CD4-positive, alpha-beta memory T cell (primary cell): ENCODE data around the gene OXLD1. TPM values are rescaled to one million over a fixed set of nuclear protein-coding genes. Genes with fewer than 3 reads are reported as not detected.

ENCODE experiments used
- CTCF ChIA-PET: fragments of 350-600 bp; sonication (Branson Sonifier 250); formaldehyde crosslinking; loops from one replicate; lab custom pipeline; 2021; ENCODE audit warnings: inconsistent platforms; ENCODE audit not compliant: partially characterized antibody; lab: Charles Lee
- POLR2A ChIA-PET: fragments of 350-600 bp; sonication (Branson Sonifier 250); formaldehyde crosslinking; loops from one replicate; lab custom pipeline; 2021; ENCODE audit not compliant: partially characterized antibody; lab: Charles Lee
- DNase-seq, 5 donors: peaks; one replicate each; pipeline versions ENCODE4 v3.0.0 to v3.0.0-alpha.2; 2020 to 2022; ENCODE audit warnings: mixed read lengths in 1 of 5
- H3K27ac ChIP-seq: one replicate; pipeline ENCODE4 v1.7.0; 2013; ENCODE audit warnings: low read depth, low read length
- H3K27me3 ChIP-seq: 2 replicates; pipeline ENCODE4 v1.7.0; 2013; ENCODE audit warnings: mild to moderate bottlenecking, low read length, moderate library complexity; ENCODE audit not compliant: insufficient read depth
- H3K36me3 ChIP-seq: 2 replicates; pipeline ENCODE4 v1.7.0; 2013; ENCODE audit warnings: mild to moderate bottlenecking, low read length, moderate library complexity; ENCODE audit not compliant: insufficient read depth
- H3K4me1 ChIP-seq: 2 replicates; pipeline ENCODE4 v1.7.0; 2013; ENCODE audit warnings: mild to moderate bottlenecking, low read length, moderate library complexity; ENCODE audit not compliant: insufficient read depth
- H3K4me3 ChIP-seq, 2 donors: one replicate each; pipeline ENCODE4 v1.7.0; 2013; ENCODE audit warnings: low read length in 2 of 2, mild to moderate bottlenecking in 1 of 2
- H3K9me3 ChIP-seq, 2 donors: one replicate each; pipeline ENCODE4 v1.7.0; 2013; ENCODE audit warnings: low read length in 2 of 2, control low read depth in 1 of 2; ENCODE audit not compliant: control insufficient read depth in 1 of 2
- H3K27ac Mint-ChIP-seq, 7 donors: one replicate each; pipeline ENCODE4 v1.8.0; 2020 to 2021; ENCODE audit warnings: mixed read lengths in 7 of 7, mild to moderate bottlenecking in 6 of 7, inconsistent platforms in 3 of 7, moderate library complexity in 3 of 7
- H3K27me3 Mint-ChIP-seq, 2 donors: one replicate each; pipeline ENCODE4 v1.8.0; 2020 to 2021; ENCODE audit warnings: mixed read lengths in 2 of 2
- H3K36me3 Mint-ChIP-seq, 2 donors: one replicate each; pipeline ENCODE4 v1.8.0; 2020 to 2021; ENCODE audit warnings: mixed read lengths in 2 of 2, inconsistent platforms in 1 of 2, mild to moderate bottlenecking in 1 of 2
- H3K4me1 Mint-ChIP-seq, 4 donors: one replicate each; pipeline ENCODE4 v1.8.0; 2020 to 2021; ENCODE audit warnings: mixed read lengths in 4 of 4, mild to moderate bottlenecking in 1 of 4
- H3K4me3 Mint-ChIP-seq, 8 donors: one replicate each; pipeline ENCODE4 v1.8.0; 2020 to 2021; ENCODE audit warnings: mixed read lengths in 8 of 8, mild to moderate bottlenecking in 7 of 8, moderate library complexity in 6 of 8, inconsistent platforms in 3 of 8
- H3K9me3 Mint-ChIP-seq, 8 donors: one replicate each; pipeline ENCODE4 v1.8.0; 2020 to 2021; ENCODE audit warnings: mixed read lengths in 8 of 8, mild to moderate bottlenecking in 5 of 8, inconsistent platforms in 3 of 8, moderate library complexity in 1 of 8
- intact Hi-C: fragments of 100-400 bp; cut with micrococcal nuclease; formaldehyde crosslinking; loops from one replicate; pipeline ENCODE4 v1.15.1; 2023
- polyA plus RNA-seq, 2 donors: library from polyadenylated mRNA; unstranded; fragments of 300-500 nt; fragmentation: Illumina TruSeq; gene quantifications; one replicate each; pipeline ENCODE4 v1.2.3, GENCODE V29; 2021
- total RNA-seq, 2 experiments: library from RNA; stranded (reverse); gene quantifications; one replicate each; pipeline ENCODE4 v1.2.3, GENCODE V29; 2021

Gene OXLD1
- total and polyA plus RNA-seq, 4 experiments from 2014 or later: 52.5 to 83.2 (median 64.8) TPM

GRCh38 chr17:81688616-81689015, 22.2 kb upstream of the OXLD1 start:
- intact Hi-C loops: no loop called here
- Histone ChIP-seq H3K4me3 (no peak overlapping the region), H3K9me3 (no peaks in the 10 kb centered on the region), H3K36me3 (peaks cover 63% of the 10 kb centered on the region), H3K4me1 (peaks cover 23% of the 10 kb centered on the region), H3K27me3 (no peaks in the 10 kb centered on the region), H3K27ac (no peak overlapping the region)
- POLR2A ChIA-PET: no interaction called here
- H3K4me3 Mint-ChIP-seq: no peak overlapping the region
- H3K4me1 Mint-ChIP-seq: peaks cover 15 to 39% (median 18%) of the 10 kb centered on the region in 4 donors
- DNase-seq: no peak
- no peaks in the 10 kb centered on the region for H3K27me3 Mint-ChIP-seq
- H3K9me3 Mint-ChIP-seq: peaks cover 0 to 2% (median 0%) of the 10 kb centered on the region in 8 donors
- peaks cover 22 to 55% of the 10 kb centered on the region in 2 donors for H3K36me3 Mint-ChIP-seq
- CTCF ChIA-PET: no interaction called here
- H3K27ac Mint-ChIP-seq: peak overlapping the region in 2 of 7 donors; percentile 17 to 68

DNA sequence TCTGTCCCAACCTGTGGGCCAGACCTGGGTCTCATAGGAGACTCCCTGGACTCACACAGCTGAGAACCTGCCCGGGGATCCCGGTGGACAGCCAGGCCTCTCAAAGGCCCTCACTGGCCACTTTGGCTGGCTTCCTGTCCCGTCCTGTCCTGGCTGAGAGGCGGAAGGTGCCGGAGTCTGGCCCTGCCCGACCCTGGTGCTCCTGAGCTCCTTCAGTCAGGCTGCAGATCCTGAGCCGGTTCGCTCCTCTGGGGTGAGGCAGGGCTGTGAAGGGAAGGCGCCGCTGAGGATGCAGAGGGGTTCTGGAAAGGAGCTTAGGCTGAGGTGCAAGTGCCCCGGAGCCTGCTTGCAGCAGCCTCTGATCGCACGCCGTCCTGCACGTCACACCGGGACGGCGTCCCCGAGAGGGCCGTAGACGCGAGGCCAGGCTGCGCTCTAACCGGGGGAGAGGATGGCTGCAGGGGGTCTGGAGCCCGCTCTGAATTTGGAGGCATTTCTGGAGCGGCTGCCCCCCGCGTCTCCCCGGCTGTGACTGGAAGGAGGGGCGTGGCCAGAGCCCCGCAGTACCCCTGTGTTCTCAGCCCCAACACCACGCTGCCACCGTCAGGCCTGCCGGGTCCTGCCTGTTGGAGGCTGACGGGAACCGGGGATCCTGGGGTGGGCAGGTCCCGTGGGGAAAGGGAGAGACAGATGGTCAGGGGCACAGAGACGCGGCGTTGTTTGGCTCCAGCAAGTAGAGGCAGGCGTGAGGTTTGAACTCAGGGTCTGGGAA, 21.6 kb upstream of the OXLD1 start:
- Histone ChIP-seq H3K9me3 (no peaks in the 10 kb centered on the region), H3K27ac (no peak overlapping the region), H3K4me1 (peaks cover 25% of the 10 kb centered on the region), H3K36me3 (peaks cover 62% of the 10 kb centered on the region), H3K27me3 (no peaks in the 10 kb centered on the region), H3K4me3 (no peak overlapping the region)
- Mint-ChIP-seq H3K36me3 (peaks cover 22 to 57% of the 10 kb centered on the region in 2 donors), H3K9me3 (peaks cover 0 to 3% (median 0%) of the 10 kb centered on the region in 8 donors), H3K27ac (peak overlapping the region in 3 of 7 donors; percentile 35 to 60 (median 60)), H3K4me1 (peaks cover 16 to 44% (median 22%) of the 10 kb centered on the region in 4 donors), H3K27me3 (no peaks in the 10 kb centered on the region), H3K4me3 (peak overlapping the region in 1 of 8 donors; percentile 39)
- DNase-seq: no peak
- CTCF ChIA-PET: interaction anchor here (0.9 kb wide), 1 partner anchor 12 kb away, joined by 3 read pairs; no protein-coding TSS in a partner anchor
- POLR2A ChIA-PET: interaction anchor here (1.0 kb wide), 1 partner anchor 8 kb away, joined by 4 read pairs; no protein-coding TSS in a partner anchor
- intact Hi-C loops: no loop called here

DNA sequence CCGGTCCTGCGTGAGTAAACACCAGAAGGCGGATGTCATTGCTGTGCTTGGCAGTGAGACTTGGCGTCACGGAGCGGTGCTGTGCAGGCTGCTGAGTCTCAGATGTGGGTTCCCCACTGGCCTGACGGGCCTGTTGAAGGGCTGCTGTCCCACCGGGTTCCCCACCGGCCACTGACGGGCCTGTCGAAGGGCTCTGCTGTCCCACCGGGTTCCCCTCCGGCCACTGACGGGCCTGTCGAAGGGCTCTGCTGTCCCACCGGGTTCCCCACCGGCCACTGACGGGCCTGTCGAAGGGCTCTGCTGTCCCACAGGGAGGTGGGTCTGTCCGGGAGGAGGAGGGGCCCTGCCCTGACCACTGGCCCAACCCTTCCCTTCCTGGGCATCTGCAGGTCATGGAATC, 20.2 kb upstream of the OXLD1 start:
- no peaks in the 10 kb centered on the region for H3K9me3 ChIP-seq
- peaks cover 20 to 56% (median 27%) of the 10 kb centered on the region in 4 donors for H3K4me1 Mint-ChIP-seq
- H3K4me3 ChIP-seq: no peak overlapping the region
- peaks cover 31% of the 10 kb centered on the region for H3K4me1 ChIP-seq
- H3K9me3 Mint-ChIP-seq: peaks cover 0 to 3% (median 0%) of the 10 kb centered on the region in 8 donors
- no peaks in the 10 kb centered on the region for H3K27me3 ChIP-seq
- no peaks in the 10 kb centered on the region for H3K27me3 Mint-ChIP-seq
- H3K27ac Mint-ChIP-seq: peak overlapping the region in 3 of 7 donors; percentile 22 to 74 (median 30)
- intact Hi-C loops: no loop called here
- POLR2A ChIA-PET: no interaction called here
- H3K36me3 Mint-ChIP-seq: peaks cover 14 to 52% of the 10 kb centered on the region in 2 donors
- peak overlapping the region in 1 of 8 donors; percentile 42 for H3K4me3 Mint-ChIP-seq
- CTCF ChIA-PET: no interaction called here
- no peak for DNase-seq
- H3K27ac ChIP-seq: no peak overlapping the region
- H3K36me3 ChIP-seq: peaks cover 55% of the 10 kb centered on the region

DNA sequence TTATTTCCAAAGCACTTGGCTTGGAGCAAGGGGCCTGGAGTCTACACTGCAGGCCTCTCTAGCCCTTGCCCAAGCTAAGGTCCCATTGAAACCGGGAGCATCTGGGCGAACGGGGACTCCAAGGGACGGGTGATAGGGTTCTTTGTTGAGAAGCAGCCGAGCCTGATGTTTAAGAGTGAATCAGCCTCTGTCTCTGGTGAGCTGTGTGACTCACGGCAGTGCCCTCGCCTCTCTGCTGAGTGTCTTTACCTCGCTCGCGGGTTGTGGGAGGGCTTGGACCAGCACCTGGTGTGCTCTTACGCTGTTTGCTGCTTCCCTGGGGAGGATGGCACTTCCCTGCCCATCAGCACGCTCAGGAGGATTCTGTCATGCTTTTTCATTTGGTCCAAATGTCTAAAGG, 18.7 kb upstream of the OXLD1 start:
- peaks cover 14 to 49% of the 10 kb centered on the region in 2 donors for H3K36me3 Mint-ChIP-seq
- peaks cover 0 to 3% (median 0%) of the 10 kb centered on the region in 8 donors for H3K9me3 Mint-ChIP-seq
- CTCF ChIA-PET: interaction anchor here (1.3 kb wide), 1 partner anchor 10 kb away, joined by 5 read pairs; no protein-coding TSS in a partner anchor
- POLR2A ChIA-PET: interaction anchor here (1.0 to 4.0 kb wide), 8 partner anchors 10 to 176 kb away, joined by 3 to 67 read pairs (median 4); partner anchors contain the start of genes CCDC137, MRPL12, OXLD1 and P4HB
- peaks cover 31% of the 10 kb centered on the region for H3K4me1 ChIP-seq
- intact Hi-C loops: no loop called here
- peak overlapping the region; percentile 80 to 93 for H3K4me3 ChIP-seq
- no peaks in the 10 kb centered on the region for H3K9me3 ChIP-seq
- DNase-seq: peak in 1 of 5 donors; percentile 53
- H3K27me3 Mint-ChIP-seq: no peaks in the 10 kb centered on the region
- peaks cover 20 to 59% (median 27%) of the 10 kb centered on the region in 4 donors for H3K4me1 Mint-ChIP-seq
- H3K4me3 Mint-ChIP-seq: peak overlapping the region; percentile 83 to 94 (median 84)
- peak overlapping the region in 6 of 7 donors; percentile 78 to 93 (median 85) for H3K27ac Mint-ChIP-seq
- peaks cover 41% of the 10 kb centered on the region for H3K36me3 ChIP-seq
- peak overlapping the region; percentile 83 for H3K27ac ChIP-seq
- H3K27me3 ChIP-seq: no peaks in the 10 kb centered on the region

DNA sequence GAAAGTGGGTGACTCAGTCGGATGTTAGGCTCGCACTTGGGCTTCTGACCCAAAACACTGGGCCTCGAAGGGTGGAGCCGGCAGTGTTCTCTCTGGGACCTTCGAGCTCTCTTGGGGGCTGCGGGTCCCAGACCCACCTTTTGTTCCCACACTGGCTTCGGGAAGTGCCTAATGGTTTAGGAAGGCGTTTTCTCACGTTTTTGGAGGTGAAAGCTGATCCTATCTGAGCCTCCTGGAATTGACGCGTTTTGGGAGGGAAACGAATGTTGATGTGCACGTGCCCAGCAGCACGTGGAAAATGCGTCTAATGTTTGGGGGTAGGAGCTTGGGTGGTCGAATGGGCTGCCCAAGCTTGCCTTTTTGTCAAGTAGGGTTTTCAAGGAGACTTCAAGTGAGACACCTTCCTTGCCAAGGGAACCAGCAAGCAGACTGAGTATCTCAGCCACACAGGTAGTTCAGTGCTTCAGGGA, 18.1 kb upstream of the OXLD1 start:
- Histone ChIP-seq H3K4me3 (peak overlapping the region; percentile 80 to 93), H3K36me3 (peaks cover 35% of the 10 kb centered on the region), H3K9me3 (no peaks in the 10 kb centered on the region), H3K4me1 (peaks cover 31% of the 10 kb centered on the region), H3K27ac (peak overlapping the region; percentile 83), H3K27me3 (no peaks in the 10 kb centered on the region)
- Mint-ChIP-seq H3K27me3 (no peaks in the 10 kb centered on the region), H3K9me3 (peaks cover 0 to 3% (median 0%) of the 10 kb centered on the region in 8 donors), H3K36me3 (peaks cover 14 to 45% of the 10 kb centered on the region in 2 donors), H3K4me3 (peak overlapping the region; percentile 83 to 94 (median 84)), H3K4me1 (peaks cover 20 to 59% (median 27%) of the 10 kb centered on the region in 4 donors), H3K27ac (peak overlapping the region; percentile 72 to 93 (median 83))
- peak in 1 of 5 donors; percentile 39 for DNase-seq
- intact Hi-C loops: loop anchor here (5.0 kb wide), 2 partner anchors 172 to 413 kb away; partner anchors contain the start of genes ACTG1 and FASN
- ChIA-PET POLR2A (interaction anchor here (1.0 to 4.0 kb wide), 18 partner anchors 11 to 1230 kb away, joined by 3 to 67 read pairs (median 5); partner anchors contain the start of genes CCDC137, FAAP100, MRPL12 and OXLD1), CTCF (no interaction called here)

- Histone ChIP-seq H3K27ac (peak within 1 kb of the TSS; percentile 83), H3K4me3 (peak within 1 kb of the TSS; percentile 80 to 93), H3K27me3 (no peaks in the 10 kb centered on the region), H3K4me1 (peaks cover 31% of the 10 kb centered on the region), H3K36me3 (peaks cover 29% of the 10 kb centered on the region), H3K9me3 (no peaks in the 10 kb centered on the region)
- Mint-ChIP-seq H3K27me3 (no peaks in the 10 kb centered on the region), H3K9me3 (peaks cover 0 to 3% (median 0%) of the 10 kb centered on the region in 8 donors), H3K4me1 (peaks cover 20 to 55% (median 27%) of the 10 kb centered on the region in 4 donors), H3K36me3 (peaks cover 11 to 38% of the 10 kb centered on the region in 2 donors), H3K27ac (peak within 1 kb of the TSS; percentile 84 to 99 (median 96)), H3K4me3 (peak within 1 kb of the TSS; percentile 94 to 99 (median 97))
- intact Hi-C loops: loop anchor here (1.0 to 5.0 kb wide), 5 partner anchors 18 to 413 kb away; partner anchors contain the start of genes ACTG1, CCDC137, FASN and MRPL12
- CTCF ChIA-PET: interaction anchor here (0.6 to 2.2 kb wide), 5 partner anchors 9 to 172 kb away, joined by 4 to 6 read pairs (median 4); no protein-coding TSS in a partner anchor
- POLR2A ChIA-PET: interaction anchor here (0.7 to 4.0 kb wide), 26 partner anchors 9 to 1229 kb away, joined by 3 to 67 read pairs (median 4); partner anchors contain the start of genes CCDC137, FAAP100, MCRIP1 and MRPL12
- DNase-seq: peak; percentile 97 to 98 (median 98)
Measured at GRCh38 chr17:81683584-81684441, 17.4 kb upstream of the OXLD1 start, which contains the start of the genes ARL16 and HGS. ARL16 (minus strand) TSS chr17:81683797; CDS start chr17:81683753, 44 bp downstream. HGS (plus strand) TSS chr17:81684011; CDS start chr17:81684067, 56 bp downstream.
